ENCODE results near the gene VPS37B.
"Not testable (repeated sequence)": the region's sequence is repeated elsewhere in the genome, so short reads cannot be mapped to it uniquely, and the experiment has no call there.

The VPS37B gene

GRCh38 chr12:122909442-122910288 lies 13.7 kb upstream of the VPS37B start:
- no peak for TF ChIP-seq CTCF (IDR thresholded peaks at IDR 0.05; ENCODE audit: extremely low read depth, insufficient read depth, missing control alignments)
- DNase-seq (ENCODE audit: low spot score): no peak
- in situ Hi-C loops (cut with MboI; ENCODE audit: low pct_unique_long_range_greater_than_20kb, low sequenced_read_pairs, unreplicated experiment): no loop called here

DNA sequence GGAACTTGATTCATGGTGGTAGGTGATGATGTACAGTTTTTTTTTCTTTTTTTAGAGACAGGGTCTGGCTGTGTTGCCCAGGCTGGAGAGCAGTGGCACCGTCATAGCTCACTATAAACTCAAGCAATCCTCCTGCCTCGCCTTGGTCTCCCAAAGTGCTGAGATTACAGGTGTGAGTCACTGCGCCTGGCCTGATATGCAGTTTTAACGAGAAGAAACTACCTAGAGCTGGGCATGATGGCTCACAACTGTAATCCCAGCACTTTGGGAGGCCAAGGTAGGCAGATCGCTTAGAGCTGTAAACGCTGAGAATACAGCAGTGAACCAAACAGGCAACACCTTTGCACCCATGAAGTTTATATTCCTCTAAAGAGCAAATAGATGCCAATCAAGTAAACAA lies 13.0 kb upstream of the VPS37B start:
- DNase-seq (ENCODE audit: low spot score): no peak
- TF ChIP-seq CTCF (IDR thresholded peaks at IDR 0.05; ENCODE audit: extremely low read depth, insufficient read depth, missing control alignments): no peak
- in situ Hi-C loops (cut with MboI; ENCODE audit: low pct_unique_long_range_greater_than_20kb, low sequenced_read_pairs, unreplicated experiment): no loop called here

GRCh38 chr12:122905258-122905657 lies 9.3 kb upstream of the VPS37B start:
- in situ Hi-C loops (cut with MboI; ENCODE audit: low pct_unique_long_range_greater_than_20kb, low sequenced_read_pairs, unreplicated experiment); DNase-seq (ENCODE audit: low spot score): not testable (repeated sequence)

- TF ChIP-seq CTCF (IDR thresholded peaks at IDR 0.05; ENCODE audit: extremely low read depth, insufficient read depth, missing control alignments): no peak
- in situ Hi-C loops (cut with MboI; ENCODE audit: low pct_unique_long_range_greater_than_20kb, low sequenced_read_pairs, unreplicated experiment): no loop called here
- no peak for DNase-seq (ENCODE audit: low spot score)
Observed at GRCh38 chr12:122903693-122904034, 7.7 kb upstream of the VPS37B start.

DNA sequence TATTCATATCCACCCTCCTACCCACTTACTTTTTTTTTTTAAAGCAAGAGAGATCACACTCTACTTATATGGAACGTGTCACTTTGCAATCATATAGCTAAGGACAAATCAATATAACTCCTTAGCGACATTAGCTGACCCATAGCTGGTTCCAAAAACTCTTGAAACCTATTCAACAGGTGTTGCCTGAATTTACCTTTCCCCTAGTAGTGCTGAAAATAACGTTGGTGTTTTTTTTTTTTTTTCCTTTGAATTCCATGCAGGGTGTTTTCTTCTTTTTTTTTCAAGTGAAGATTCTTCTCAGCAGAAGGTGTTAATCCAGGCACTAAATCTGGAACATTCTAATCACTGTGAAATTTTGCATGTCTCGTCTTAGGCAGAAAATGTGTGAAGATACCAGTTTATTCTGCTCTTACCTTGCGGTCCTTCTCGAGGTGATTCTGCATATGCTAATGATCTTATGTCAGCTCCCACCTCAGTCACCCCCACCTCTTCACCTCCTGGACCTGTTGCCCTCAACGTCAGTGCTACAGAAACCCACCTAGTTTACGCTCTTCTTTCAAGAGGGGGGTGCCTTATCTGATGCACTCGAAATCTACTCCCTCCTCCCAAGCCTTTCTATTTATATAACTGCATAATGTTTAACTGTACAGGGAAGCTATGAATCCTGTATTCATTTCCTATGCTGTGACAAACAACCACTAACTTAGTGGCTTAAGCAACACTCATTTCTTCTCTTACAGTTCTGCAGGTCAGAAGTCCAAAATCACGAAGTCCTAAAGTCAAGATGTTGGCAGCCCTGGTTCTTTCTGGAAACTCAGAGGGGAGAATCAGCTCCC lies 7.1 kb upstream of the VPS37B start:
- in situ Hi-C loops (cut with MboI; ENCODE audit: low pct_unique_long_range_greater_than_20kb, low sequenced_read_pairs, unreplicated experiment): no loop called here
- no peak for TF ChIP-seq CTCF (IDR thresholded peaks at IDR 0.05; ENCODE audit: extremely low read depth, insufficient read depth, missing control alignments)
- DNase-seq (ENCODE audit: low spot score): no peak

DNA sequence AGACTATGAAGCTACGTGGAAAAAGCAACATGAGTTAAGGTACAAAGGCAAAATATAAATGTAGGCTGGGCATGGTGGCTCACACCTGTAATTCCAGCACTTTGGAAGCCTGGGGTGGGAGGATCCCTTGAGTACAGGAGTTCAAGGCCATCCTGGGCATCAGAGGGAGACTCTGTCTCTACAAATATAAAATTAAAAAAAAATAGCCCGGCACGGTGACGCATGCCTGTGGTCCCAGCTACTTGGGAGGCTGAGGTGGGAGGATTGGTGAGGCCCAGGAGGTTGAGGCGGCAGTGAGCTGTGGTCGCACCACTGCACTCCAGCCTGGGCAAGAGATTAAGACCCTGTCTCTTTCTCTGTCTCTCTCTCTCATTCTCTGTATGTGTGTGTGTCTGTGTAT lies 4.0 kb upstream of the VPS37B start:
- DNase-seq (ENCODE audit: low spot score): no peak
- in situ Hi-C loops (cut with MboI; ENCODE audit: low pct_unique_long_range_greater_than_20kb, low sequenced_read_pairs, unreplicated experiment): no loop called here
- TF ChIP-seq CTCF (IDR thresholded peaks at IDR 0.05; ENCODE audit: extremely low read depth, insufficient read depth, missing control alignments): no peak

GRCh38 chr12:122896662-122897061 lies 738 bp upstream of the VPS37B start:
- in situ Hi-C loops (cut with MboI; ENCODE audit: low pct_unique_long_range_greater_than_20kb, low sequenced_read_pairs, unreplicated experiment): no loop called here
- TF ChIP-seq CTCF (IDR thresholded peaks at IDR 0.05; ENCODE audit: extremely low read depth, insufficient read depth, missing control alignments): no peak
- no peak for DNase-seq (ENCODE audit: low spot score)
